H9 (cell line): ENCODE results near the gene CAVIN1. TPM values are rescaled to one million over a fixed set of nuclear protein-coding genes. Genes with fewer than 3 reads are reported as not detected.

Source experiments
- DNase-seq: peaks from one replicate; pipeline ENCODE4 v3.0.0-alpha.2; 2017
- H2AFZ ChIP-seq: one replicate; pipeline ENCODE4 v1.6.1; 2013; ENCODE audit warnings: mild to moderate bottlenecking, low read length, control low read depth, moderate library complexity
- H2AK5ac ChIP-seq: 2 replicates; pipeline ENCODE4 v1.6.1; 2013; ENCODE audit warnings: low read length, control low read depth, mixed read lengths; ENCODE audit not compliant: insufficient read length
- H2BK120ac ChIP-seq: one replicate; pipeline ENCODE4 v1.6.1; 2013; ENCODE audit warnings: low read depth, mild to moderate bottlenecking, low read length, control low read depth, inconsistent platforms; ENCODE audit not compliant: poor library complexity, severe bottlenecking
- H2BK12ac ChIP-seq: 2 replicates; pipeline ENCODE4 v1.6.1; 2013; ENCODE audit warnings: low read length, control low read depth, mixed read lengths, low read depth; ENCODE audit not compliant: insufficient read length
- H2BK15ac ChIP-seq: 2 replicates; pipeline ENCODE4 v1.6.1; 2013; ENCODE audit warnings: low read depth, low read length, control low read depth
- H2BK20ac ChIP-seq: one replicate; pipeline ENCODE4 v1.6.1; 2013; ENCODE audit warnings: low read depth, mild to moderate bottlenecking, low read length, control low read depth, inconsistent platforms; ENCODE audit not compliant: poor library complexity, severe bottlenecking
- H2BK5ac ChIP-seq: 2 replicates; pipeline ENCODE4 v1.6.1; 2013; ENCODE audit warnings: low read length, control low read depth, mixed read lengths; ENCODE audit not compliant: insufficient read length
- H3K14ac ChIP-seq: 2 replicates; pipeline ENCODE4 v1.6.1; 2013; ENCODE audit warnings: low read length, control low read depth; ENCODE audit not compliant: insufficient read depth
- H3K18ac ChIP-seq: 2 replicates; pipeline ENCODE4 v1.6.1; 2013; ENCODE audit warnings: low read depth, mild to moderate bottlenecking, mixed read lengths, low read length, control low read depth; ENCODE audit not compliant: insufficient read length
- H3K23ac ChIP-seq: 2 replicates; pipeline ENCODE4 v1.6.1; 2013; ENCODE audit warnings: low read length, control low read depth, mixed read lengths, low read depth; ENCODE audit not compliant: insufficient read length
- H3K23me2 ChIP-seq: 2 replicates; pipeline ENCODE4 v1.6.1; 2013; ENCODE audit warnings: low read depth, mild to moderate bottlenecking, mixed read lengths, low read length, control low read depth; ENCODE audit not compliant: insufficient read length, poor library complexity, severe bottlenecking
- H3K27ac ChIP-seq: 2 replicates; pipeline ENCODE4 v1.5.1; 2013; ENCODE audit warnings: low read length, control low read depth, mixed read lengths, low read depth; ENCODE audit not compliant: insufficient read length
- H3K27me3 ChIP-seq: 2 replicates; pipeline ENCODE4 v1.6.1; 2013; ENCODE audit warnings: low read length, control low read depth, inconsistent platforms; ENCODE audit not compliant: insufficient read depth
- H3K4ac ChIP-seq: 2 replicates; pipeline ENCODE4 v1.6.1; 2013; ENCODE audit warnings: low read depth, mild to moderate bottlenecking, control low read depth, inconsistent platforms, low read length, moderate library complexity
- H3K4me1 ChIP-seq: 2 replicates; pipeline ENCODE4 v1.6.1; 2013; ENCODE audit warnings: low read length, control low read depth, inconsistent platforms; ENCODE audit not compliant: insufficient read depth
- H3K4me2 ChIP-seq: 2 replicates; pipeline ENCODE4 v1.6.1; 2013; ENCODE audit warnings: low read length, control low read depth, mixed read lengths; ENCODE audit not compliant: insufficient read length, insufficient read depth
- H3K56ac ChIP-seq: 2 replicates; pipeline ENCODE4 v1.6.1; 2013; ENCODE audit warnings: low read depth, mild to moderate bottlenecking, mixed read lengths, low read length, control low read depth; ENCODE audit not compliant: insufficient read length
- H3K79me1 ChIP-seq: 2 replicates; pipeline ENCODE4 v1.6.1; 2013; ENCODE audit warnings: low read depth, mild to moderate bottlenecking, moderate library complexity, low read length, control low read depth, inconsistent platforms; ENCODE audit not compliant: insufficient read depth, poor library complexity, severe bottlenecking
- H3K79me2 ChIP-seq: 2 replicates; pipeline ENCODE4 v1.6.1; 2013; ENCODE audit warnings: low read length, control low read depth, inconsistent platforms; ENCODE audit not compliant: insufficient read depth
- H3K9ac ChIP-seq: 2 replicates; pipeline ENCODE4 v1.6.1; 2013; ENCODE audit warnings: low read length, control low read depth, mixed read lengths; ENCODE audit not compliant: insufficient read length; ENCODE audit errors: extremely low read depth
- H3K9me3 ChIP-seq: one replicate; pipeline ENCODE4 v1.6.1; 2013; ENCODE audit warnings: low read depth, low read length, inconsistent platforms; ENCODE audit not compliant: control insufficient read depth
- H3T11ph ChIP-seq: one replicate; pipeline ENCODE4 v1.6.1; 2013; ENCODE audit warnings: mild to moderate bottlenecking, low read length, control low read depth, inconsistent platforms
- H4K20me1 ChIP-seq: one replicate; pipeline ENCODE4 v1.6.1; 2013; ENCODE audit not compliant: control insufficient read depth, insufficient read length, insufficient read depth
- H4K5ac ChIP-seq: 2 replicates; pipeline ENCODE4 v1.6.1; 2013; ENCODE audit warnings: low read depth, mild to moderate bottlenecking, mixed read lengths, low read length, control low read depth; ENCODE audit not compliant: insufficient read length
- H4K8ac ChIP-seq: replicated peaks from 2 replicates; pipeline ENCODE4 v1.6.1; 2013; ENCODE audit warnings: low read length, control low read depth, mixed read lengths, low read depth; ENCODE audit not compliant: insufficient read length
- H4K91ac ChIP-seq: 2 replicates; pipeline ENCODE4 v1.6.1; 2013; ENCODE audit warnings: low read depth, mild to moderate bottlenecking, moderate library complexity, mixed read lengths, low read length, control low read depth; ENCODE audit not compliant: insufficient read length
- H3K27ac Mint-ChIP-seq, 3 experiments: 2 replicates in 2 of 3; 3 replicates in 1 of 3; pipeline ENCODE4 v1.8.0; 2020 to 2021; ENCODE audit warnings: mixed read lengths in 3 of 3, mild to moderate bottlenecking in 1 of 3, moderate library complexity in 1 of 3
- H3K27me3 Mint-ChIP-seq: 2 replicates; pipeline ENCODE4 v1.8.0; 2021; ENCODE audit warnings: low read depth, mild to moderate bottlenecking, moderate library complexity, mixed read lengths
- H3K36me3 Mint-ChIP-seq, 3 experiments: 2 replicates in 2 of 3; 3 replicates in 1 of 3; pipeline ENCODE4 v1.8.0; 2020 to 2021; ENCODE audit warnings: low read depth in 3 of 3, mixed read lengths in 3 of 3; ENCODE audit not compliant: insufficient read depth in 1 of 3
- H3K4me1 Mint-ChIP-seq, 2 experiments: 2 replicates each; pipeline ENCODE4 v1.8.0; 2020; ENCODE audit warnings: mixed read lengths in 2 of 2
- H3K4me3 Mint-ChIP-seq, 2 experiments: 2 replicates in 1 of 2; 3 replicates in 1 of 2; pipeline ENCODE4 v1.8.0; 2020 to 2021; ENCODE audit warnings: mild to moderate bottlenecking in 2 of 2, mixed read lengths in 2 of 2, moderate library complexity in 1 of 2
- H3K9me3 Mint-ChIP-seq, 2 experiments: 2 replicates in 1 of 2; 3 replicates in 1 of 2; pipeline ENCODE4 v1.8.0; 2020; ENCODE audit warnings: mild to moderate bottlenecking in 2 of 2, mixed read lengths in 2 of 2, moderate library complexity in 1 of 2
- CTCF ChIP-seq: fragments of 200-600 bp; sonication (generic); conservative IDR thresholded peaks from 3 replicates; pipeline ENCODE4 v1.8.0; 2021; ENCODE audit warnings: antibody characterized with exemption, mild to moderate bottlenecking
- WGBS: extraction: QIAGEN DNeasy Blood & Tissue Kit; methylation state at CpG from one replicate; pipeline ENCODE4 v1.1.7; 2013; ENCODE audit warnings: missing lambda C conversion rate, low lambda C conversion rate, mixed read lengths; ENCODE audit not compliant: insufficient read length; ENCODE audit errors: extremely low coverage; 5-methylcytosine and 5-hydroxymethylcytosine counted together
- total RNA-seq: library from RNA; stranded (reverse); gene quantifications from 2 replicates; pipeline ENCODE4 v1.2.1, GENCODE V29; 2021

The CAVIN1 gene
- total RNA-seq, 1 experiment from 2014 or later: 65.2 TPM

- H2AFZ ChIP-seq: no peak overlapping the region
- peaks cover 30% of the 10 kb centered on the region; the same call in 1 of the 2 replicates for H3K79me2 ChIP-seq
- no peak overlapping the region for H2BK15ac ChIP-seq
- H3K23ac ChIP-seq: no peak overlapping the region
- no peak overlapping the region for H2BK12ac ChIP-seq
- peaks cover 0 to 7% (median 0%) of the 10 kb centered on the region in 3 experiments; a peak in 5 of 7 replicates for H3K36me3 Mint-ChIP-seq
- no peak overlapping the region for H3K4me2 ChIP-seq
- no peak overlapping the region for H3K9ac ChIP-seq
- no peak overlapping the region for H3T11ph ChIP-seq
- WGBS: no CpG with 5 or more reads among the region's 7 CpGs
- no peak overlapping the region for H4K91ac ChIP-seq
- no peaks in the 10 kb centered on the region for H3K9me3 Mint-ChIP-seq
- H3K79me1 ChIP-seq: peaks cover 11% of the 10 kb centered on the region
- H3K27ac Mint-ChIP-seq: peak overlapping the region; percentile 16 to 64 (median 42); a peak in 5 of 7 replicates
- H3K27ac ChIP-seq: no peak overlapping the region
- no peak for TF ChIP-seq CTCF
- H3K14ac ChIP-seq: peak overlapping the region; percentile 54
- H2BK20ac ChIP-seq: no peak overlapping the region
- H3K9me3 ChIP-seq: no peaks in the 10 kb centered on the region
- H3K56ac ChIP-seq: no peak overlapping the region
- H3K4ac ChIP-seq: no peak overlapping the region
- no peak overlapping the region for H4K5ac ChIP-seq
- H3K4me1 Mint-ChIP-seq: peaks cover 48 to 55% of the 10 kb centered on the region in 2 experiments
- no peak overlapping the region for H2AK5ac ChIP-seq
- no peak overlapping the region for H2BK5ac ChIP-seq
- no peak overlapping the region for H3K18ac ChIP-seq
- H3K27me3 Mint-ChIP-seq: no peaks in the 10 kb centered on the region; the same call in 1 of the 2 replicates
- H4K8ac ChIP-seq: no peak overlapping the region
- no peak overlapping the region for H2BK120ac ChIP-seq
- DNase-seq: no peak
- H3K23me2 ChIP-seq: no peaks in the 10 kb centered on the region
- H3K4me1 ChIP-seq: peaks cover 13% of the 10 kb centered on the region
- no peak overlapping the region for H3K4me3 Mint-ChIP-seq
- no peaks in the 10 kb centered on the region for H4K20me1 ChIP-seq
- H3K27me3 ChIP-seq: no peaks in the 10 kb centered on the region
Measured at GRCh38 chr17:42362245-42362961, 60.7 kb downstream of the CAVIN1 start.
